Kidney (tissue), 14 donors: ENCODE measurements around the gene SUMO4. TPM values are rescaled to one million over a fixed set of nuclear protein-coding genes. Genes with fewer than 3 reads are reported as not detected.

Experiments used
- DNase-seq, 5 donors: peaks; one replicate each; pipeline ENCODE4 v3.0.0-alpha.2; 2013 to 2020
- FAIRE-seq: peaks from 2 replicates; lab custom pipeline; 2012; peaks lifted over from hg19 to GRCh38; lab: Jason Lieb, UNC
- H3K27ac ChIP-seq, 2 donors: one replicate each; pipeline ENCODE4 v1.7.0; 2013; ENCODE audit warnings: low read depth in 2 of 2, low read length in 2 of 2, inconsistent platforms in 1 of 2
- H3K27me3 ChIP-seq: one replicate; pipeline ENCODE4 v1.7.1; 2013; ENCODE audit warnings: low read length, inconsistent platforms; ENCODE audit not compliant: control insufficient read depth, insufficient read depth
- H3K36me3 ChIP-seq, 3 donors: one replicate each; pipeline versions ENCODE4 v1.7.0 to v1.7.1; 2013; ENCODE audit warnings: low read length in 3 of 3, control low read depth in 1 of 3, inconsistent platforms in 1 of 3; ENCODE audit not compliant: insufficient read depth in 3 of 3, control insufficient read depth in 2 of 3
- H3K4me1 ChIP-seq, 3 donors: one replicate each; pipeline versions ENCODE4 v1.7.0 to v1.7.1; 2013; ENCODE audit warnings: low read length in 3 of 3, inconsistent platforms in 1 of 3, low read depth in 1 of 3; ENCODE audit not compliant: control insufficient read depth in 2 of 3, insufficient read depth in 2 of 3
- H3K4me3 ChIP-seq, 3 donors: one replicate each; pipeline versions ENCODE4 v1.7.0 to v1.8.1; 2013; ENCODE audit warnings: low read length in 3 of 3, control low read depth in 1 of 3, inconsistent platforms in 1 of 3
- H3K9ac ChIP-seq, 3 donors: one replicate each; pipeline versions ENCODE4 v1.7.0 to v1.7.1; 2013; ENCODE audit warnings: low read length in 3 of 3, control low read depth in 1 of 3, inconsistent platforms in 1 of 3
- H3K9me3 ChIP-seq, 3 donors: one replicate each; pipeline versions ENCODE4 v1.7.0 to v1.7.1; 2013; ENCODE audit warnings: low read length in 3 of 3, control low read depth in 1 of 3, inconsistent platforms in 1 of 3; ENCODE audit not compliant: control insufficient read depth in 2 of 3, insufficient read depth in 1 of 3
- intact Hi-C: fragments of 100-400 bp; cut with DNase I; formaldehyde crosslinking; loops from one replicate; pipeline ENCODE4 v1.11.1; 2022
- polyA plus RNA-seq: library from polyadenylated mRNA; stranded (reverse); fragments of 350-450 nt; fragmentation: Illumina TruSeq; extraction: RNeasy Lipid Tissue Mini Kit (QIAGEN cat#74804); gene quantifications from one replicate; pipeline ENCODE4 v1.2.3, GENCODE V29; 2014; ENCODE audit warnings: low read depth, low replicate concordance; ENCODE audit not compliant: insufficient read depth
- total RNA-seq: library from RNA; stranded (reverse); fragmentation: NEBNext Ultra II Directional; extraction: Animal tissue kit (Norgen Biotek cat#: 25700); gene quantifications from one replicate; pipeline ENCODE4 v1.2.1, GENCODE V29; 2021
- TF ChIP-seq, protein P1 (sequence below): IDR thresholded peaks from 3 replicates; pipeline ENCODE4 v1.5.1; 2012; ENCODE audit warnings: mild to moderate bottlenecking, moderate library complexity, borderline replicate concordance; ENCODE audit not compliant: insufficient read depth; ENCODE audit errors: extremely low read depth
- donor health status: control.
- donor health status: control.
- donor health status: control.
- donor health status: control.
- donor health status: control.
- donor health status: DM: yes; HTN: yes; CAD: no.
- donor health status: Normal renal cell carcinoma (clear cell type).

The SUMO4 gene
- total and polyA plus RNA-seq, 2 donors from 2014 or later: 1.9 TPM; not detected in 1

GRCh38 chr6:149383371-149383770 lies 16.7 kb upstream of the SUMO4 start:
- no peak for FAIRE-seq
- intact Hi-C loops: no loop called here
- TF ChIP-seq, protein P1, sequence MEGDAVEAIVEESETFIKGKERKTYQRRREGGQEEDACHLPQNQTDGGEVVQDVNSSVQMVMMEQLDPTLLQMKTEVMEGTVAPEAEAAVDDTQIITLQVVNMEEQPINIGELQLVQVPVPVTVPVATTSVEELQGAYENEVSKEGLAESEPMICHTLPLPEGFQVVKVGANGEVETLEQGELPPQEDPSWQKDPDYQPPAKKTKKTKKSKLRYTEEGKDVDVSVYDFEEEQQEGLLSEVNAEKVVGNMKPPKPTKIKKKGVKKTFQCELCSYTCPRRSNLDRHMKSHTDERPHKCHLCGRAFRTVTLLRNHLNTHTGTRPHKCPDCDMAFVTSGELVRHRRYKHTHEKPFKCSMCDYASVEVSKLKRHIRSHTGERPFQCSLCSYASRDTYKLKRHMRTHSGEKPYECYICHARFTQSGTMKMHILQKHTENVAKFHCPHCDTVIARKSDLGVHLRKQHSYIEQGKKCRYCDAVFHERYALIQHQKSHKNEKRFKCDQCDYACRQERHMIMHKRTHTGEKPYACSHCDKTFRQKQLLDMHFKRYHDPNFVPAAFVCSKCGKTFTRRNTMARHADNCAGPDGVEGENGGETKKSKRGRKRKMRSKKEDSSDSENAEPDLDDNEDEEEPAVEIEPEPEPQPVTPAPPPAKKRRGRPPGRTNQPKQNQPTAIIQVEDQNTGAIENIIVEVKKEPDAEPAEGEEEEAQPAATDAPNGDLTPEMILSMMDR: no peak
- H3K9me3 ChIP-seq: no peaks in the 10 kb centered on the region
- H3K4me3 ChIP-seq: no peak overlapping the region
- H3K4me1 ChIP-seq: no peaks in the 10 kb centered on the region
- peaks cover 4 to 15% (median 14%) of the 10 kb centered on the region in 3 donors for H3K36me3 ChIP-seq
- H3K27me3 ChIP-seq: no peaks in the 10 kb centered on the region
- no peak overlapping the region for H3K9ac ChIP-seq
- no peak overlapping the region for H3K27ac ChIP-seq
- DNase-seq: no peak

- H3K27me3 ChIP-seq: no peaks in the 10 kb centered on the region
- intact Hi-C loops: no loop called here
- FAIRE-seq: no peak
- H3K9ac ChIP-seq: no peak overlapping the region
- H3K36me3 ChIP-seq: peaks cover 2 to 4% (median 4%) of the 10 kb centered on the region in 3 donors
- DNase-seq: no peak
- H3K4me1 ChIP-seq: no peaks in the 10 kb centered on the region
- H3K9me3 ChIP-seq: no peaks in the 10 kb centered on the region
- TF ChIP-seq, protein P1: no peak
- H3K27ac ChIP-seq: no peak overlapping the region
- no peak overlapping the region for H3K4me3 ChIP-seq
Measured at GRCh38 chr6:149384464-149384863, 15.6 kb upstream of the SUMO4 start.

DNA sequence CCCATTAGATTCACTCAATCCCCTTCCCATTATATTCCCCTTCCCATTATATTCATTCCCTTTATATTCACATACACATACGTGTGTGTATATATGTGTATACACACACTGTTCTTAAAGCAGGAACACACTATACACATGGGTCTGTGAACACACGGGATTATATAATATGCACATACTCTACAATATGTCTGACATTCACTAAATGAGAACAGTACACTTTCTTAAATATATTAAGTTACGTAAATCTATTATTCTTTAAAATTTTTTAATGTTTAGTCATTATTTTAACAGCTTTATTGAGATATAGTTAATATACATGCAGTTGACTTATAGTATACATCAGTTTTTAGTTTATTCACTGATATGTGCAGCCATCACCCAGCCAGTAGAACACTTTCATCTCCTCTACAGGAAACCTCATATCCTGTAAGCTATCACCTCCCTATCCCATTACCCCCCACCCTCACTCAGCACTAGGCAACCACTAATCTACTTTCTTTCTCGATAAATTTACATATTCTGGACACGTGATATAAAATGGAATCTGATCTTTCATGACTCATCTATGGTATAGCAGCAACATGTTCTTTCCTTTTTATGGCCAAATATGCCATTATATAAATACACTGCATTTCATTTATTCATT lies 13.9 kb upstream of the SUMO4 start:
- intact Hi-C loops: no loop called here
- Histone ChIP-seq H3K27ac (no peak overlapping the region), H3K9me3 (no peaks in the 10 kb centered on the region), H3K27me3 (no peaks in the 10 kb centered on the region), H3K36me3 (peaks cover 2 to 8% (median 4%) of the 10 kb centered on the region in 3 donors), H3K9ac (no peak overlapping the region), H3K4me3 (no peak overlapping the region), H3K4me1 (no peaks in the 10 kb centered on the region)
- TF ChIP-seq, protein P1: no peak
- FAIRE-seq: peak; percentile 61
- DNase-seq: no peak
